ENCODE data around the gene SORBS1. TPM values are rescaled to one million over a fixed set of nuclear protein-coding genes. Genes with fewer than 3 reads are reported as not detected.

The SORBS1 gene
- total and polyA plus RNA-seq, 2 donors (not counting 3 experiments of a cell fraction or from before 2014, with no cell fraction given) = 2.0 to 7.9 TPM

GRCh38 chr10:95350830-95351228 lies 210.3 kb downstream of the SORBS1 start:
- no peaks in the 10 kb centered on the region for H3K79me2 ChIP-seq (ENCODE audit: control insufficient read depth, insufficient read depth, low read length)
- BruUV-seq (replicated peaks) = no TSS peak
- no peaks in the 10 kb centered on the region for H3K9me3 ChIP-seq (replicated peaks; ENCODE audit: control insufficient read depth, insufficient read depth, low read length)
- no peaks in the 10 kb centered on the region for H3K27me3 ChIP-seq (ENCODE audit: control insufficient read depth in 2 of 2, insufficient read depth in 2 of 2, low read length in 2 of 2)
- POLR2A ChIA-PET = no interaction called here
- no peak overlapping the region for H2AFZ ChIP-seq (ENCODE audit: low read depth, low read length)
- DNase-seq (ENCODE audit: low read depth, low spot score) (no peak), FAIRE-seq (no peak)
- CTCF ChIA-PET = interaction anchor here (0.8 to 1.6 kb wide), 3 partner anchors 11 to 107 kb away, joined by 3 to 6 read pairs (median 3); no protein-coding TSS in a partner anchor
- H3K4me3 ChIP-seq (replicated peaks in 1 of 3; ENCODE audit: insufficient read depth in 1 of 3, low read depth in 1 of 3, low read length in 3 of 3) = no peak overlapping the region
- intact Hi-C loops (cut with micrococcal nuclease) (no loop called here), dilution Hi-C loops (cut with MboI; ENCODE audit: extremely low pct_ligation_motif_present, low sequenced_read_pairs) (no loop called here)
- H3K9ac ChIP-seq (replicated peaks; ENCODE audit: extremely low read depth, insufficient read depth, low read length) = no peak overlapping the region
- peaks cover 3% of the 10 kb centered on the region for H3K4me1 ChIP-seq (ENCODE audit: control insufficient read depth, extremely low read depth, insufficient read depth, low read length)
- no peaks in the 10 kb centered on the region for H3K36me3 ChIP-seq (ENCODE audit: control insufficient read depth in 2 of 2, extremely low read depth in 1 of 2, insufficient read depth in 2 of 2, low read length in 2 of 2)
- no peaks in the 10 kb centered on the region for H3K9me1 ChIP-seq (replicated peaks; ENCODE audit: control insufficient read depth, extremely low read depth, insufficient read depth, low read length)
- no peak for TF ChIP-seq FOS (IDR thresholded peaks at IDR 0.05; ENCODE audit: borderline replicate concordance, insufficient read depth, low read length)
- no peak for TF ChIP-seq CTCF (IDR thresholded peaks at IDR 0.05; ENCODE audit: extremely low read depth in 1 of 2, insufficient read depth in 1 of 2, low read depth in 1 of 2, low read length in 2 of 2)
- no peak for TF ChIP-seq MYC (IDR thresholded peaks at IDR 0.05; ENCODE audit: low read depth, low read length)
- no peak for TF ChIP-seq JUN (IDR thresholded peaks at IDR 0.05; ENCODE audit: borderline replicate concordance, insufficient read depth, insufficient read length, low read depth)
- TF ChIP-seq GATA2 (IDR thresholded peaks at IDR 0.05; ENCODE audit: insufficient read depth, insufficient read length, low read depth, low read length) = no peak
- no peak for TF ChIP-seq EZH2 (IDR thresholded peaks at IDR 0.05; ENCODE audit: borderline replicate concordance, low read depth, low read length, severe bottlenecking)
- no peak for TF ChIP-seq POLR2AphosphoS5 (IDR thresholded peaks at IDR 0.05; ENCODE audit: insufficient read depth, low read depth, low read length)
- no peak overlapping the region for H3K27ac ChIP-seq (ENCODE audit: insufficient read depth, low read depth, low read length)
- no peak overlapping the region for H3K4me2 ChIP-seq (ENCODE audit: insufficient read depth, low read length)
- H4K20me1 ChIP-seq (replicated peaks; ENCODE audit: control insufficient read depth, extremely low read depth, insufficient read depth, low read length) = no peaks in the 10 kb centered on the region

Data from endothelial cell of umbilical vein (primary cell).